Caco-2 (cell line): ENCODE measurements around the gene PLIN5. TPM values are rescaled to one million over a fixed set of nuclear protein-coding genes. Genes with fewer than 3 reads are reported as not detected.

Experiments
- BruUV-seq: library from RNA; stranded (reverse); fragments of 400-500 nt; replicated peaks from 2 replicates; lab custom pipeline; 2021; lab: Mats Ljungman, UMichigan
- CTCF ChIA-PET: fragments of 300-600 bp; sonication (Branson Sonifier 250); formaldehyde crosslinking; loops from one replicate; lab custom pipeline; 2022; ENCODE audit warnings: antibody characterized with exemption; lab: Charles Lee
- POLR2A ChIA-PET: fragments of 300-600 bp; sonication (Branson Sonifier 250); formaldehyde crosslinking; loops from one replicate; lab custom pipeline; 2022; ENCODE audit warnings: antibody characterized with exemption; lab: Charles Lee
- DNase-seq, 2 experiments: peaks; one replicate each; pipeline versions ENCODE4 v3.0.0 to v3.0.0-alpha.2; 2020 to 2022
- H3K27me3 ChIP-seq: replicated peaks from 2 replicates; pipeline ENCODE4 v1.6.0; 2011; ENCODE audit warnings: low read length; ENCODE audit not compliant: control insufficient read depth, insufficient read depth
- H3K36me3 ChIP-seq: 2 replicates; pipeline ENCODE4 v1.5.1; 2011; ENCODE audit warnings: low read length; ENCODE audit not compliant: control insufficient read depth, insufficient read depth
- H3K4me1 ChIP-seq: fragments of 250-450 bp; sonication (Bioruptor Pico); 2 replicates; pipeline ENCODE4 v1.5.1; 2020; ENCODE audit warnings: mild to moderate bottlenecking
- H3K4me3 ChIP-seq: 2 replicates; pipeline ENCODE4 v1.5.1; 2011; ENCODE audit warnings: low read depth, mild to moderate bottlenecking, control low read depth, low read length
- H3K9me3 ChIP-seq: fragments of 250-450 bp; sonication (Bioruptor Pico); 2 replicates; pipeline ENCODE4 v1.5.1; 2020; ENCODE audit warnings: mild to moderate bottlenecking, moderate library complexity
- H3K27ac Mint-ChIP-seq: one replicate; pipeline ENCODE4 v1.8.0; 2022; ENCODE audit warnings: mixed read lengths; ENCODE audit not compliant: unreplicated experiment
- H3K27me3 Mint-ChIP-seq: one replicate; pipeline ENCODE4 v1.8.0; 2022; ENCODE audit warnings: mixed read lengths; ENCODE audit not compliant: insufficient read depth, unreplicated experiment
- H3K36me3 Mint-ChIP-seq: one replicate; pipeline ENCODE4 v1.8.0; 2022; ENCODE audit warnings: mild to moderate bottlenecking, mixed read lengths; ENCODE audit not compliant: insufficient read depth, unreplicated experiment
- H3K4me1 Mint-ChIP-seq: one replicate; pipeline ENCODE4 v1.8.0; 2022; ENCODE audit warnings: low read depth, mixed read lengths; ENCODE audit not compliant: unreplicated experiment
- H3K4me3 Mint-ChIP-seq: one replicate; pipeline ENCODE4 v1.8.0; 2022; ENCODE audit warnings: mild to moderate bottlenecking, moderate library complexity, mixed read lengths; ENCODE audit not compliant: unreplicated experiment
- H3K9me3 Mint-ChIP-seq: one replicate; pipeline ENCODE4 v1.8.0; 2022; ENCODE audit warnings: mixed read lengths; ENCODE audit not compliant: unreplicated experiment
- CTCF ChIP-seq, 2 experiments: fragments of 200-600 bp in 1 of 2; IDR thresholded peaks; 1 replicate in 1 of 2; 2 replicates in 1 of 2; pipeline versions ENCODE4 v1.5.1 to v1.8.0; 2011 to 2022; ENCODE audit warnings: antibody characterized with exemption in 1 of 2, control low read depth in 1 of 2, inconsistent platforms in 1 of 2, low read depth in 1 of 2, low read length in 1 of 2, mild to moderate bottlenecking in 1 of 2, moderate library complexity in 1 of 2; ENCODE audit not compliant: insufficient read depth in 1 of 2, severe bottlenecking in 1 of 2, unreplicated experiment in 1 of 2
- intact Hi-C: fragments of 100-400 bp; cut with micrococcal nuclease; formaldehyde crosslinking; loops from one replicate; pipeline ENCODE4 v1.10.0; 2022; ENCODE audit not compliant: unreplicated experiment
- total RNA-seq: library from RNA; stranded (reverse); gene quantifications from 2 replicates; pipeline ENCODE4 v1.2.3, GENCODE V29; 2022

Gene PLIN5
- total RNA-seq, 1 experiment from 2014 or later = 0.73 TPM

- Histone ChIP-seq H3K4me1 (peaks cover 10% of the 10 kb centered on the region), H3K4me3 (no peak overlapping the region), H3K27me3 (no peaks in the 10 kb centered on the region), H3K9me3 (no peaks in the 10 kb centered on the region), H3K36me3 (no peaks in the 10 kb centered on the region)
- no peaks in the 10 kb centered on the region for H3K9me3 Mint-ChIP-seq
- ChIA-PET POLR2A (no interaction called here), CTCF (no interaction called here)
- intact Hi-C loops = no loop called here
- H3K27me3 Mint-ChIP-seq = no peaks in the 10 kb centered on the region
- H3K27ac Mint-ChIP-seq = no peak overlapping the region
- no peak overlapping the region for H3K4me3 Mint-ChIP-seq
- no peaks in the 10 kb centered on the region for H3K36me3 Mint-ChIP-seq
- TF ChIP-seq CTCF (IDR thresholded peaks at IDR 0.05; ENCODE audit: insufficient read depth in 1 of 2, low read depth in 1 of 2, low read length in 1 of 2, severe bottlenecking in 1 of 2, unreplicated experiment in 1 of 2) = no peak
- no peak for DNase-seq
- no TSS peak for BruUV-seq
- no peaks in the 10 kb centered on the region for H3K4me1 Mint-ChIP-seq
Measured at GRCh38 chr19:4537953-4538600, 3.1 kb upstream of the PLIN5 start.

- Mint-ChIP-seq H3K4me3 (no peak overlapping the region), H3K27me3 (no peaks in the 10 kb centered on the region), H3K27ac (no peak overlapping the region), H3K9me3 (no peaks in the 10 kb centered on the region), H3K4me1 (no peaks in the 10 kb centered on the region), H3K36me3 (no peaks in the 10 kb centered on the region)
- ChIA-PET POLR2A (no interaction called here), CTCF (no interaction called here)
- no peak for TF ChIP-seq CTCF (IDR thresholded peaks at IDR 0.05; ENCODE audit: insufficient read depth in 1 of 2, low read depth in 1 of 2, low read length in 1 of 2, severe bottlenecking in 1 of 2, unreplicated experiment in 1 of 2)
- Histone ChIP-seq H3K9me3 (no peaks in the 10 kb centered on the region), H3K27me3 (no peaks in the 10 kb centered on the region), H3K4me1 (peaks cover 10% of the 10 kb centered on the region), H3K4me3 (no peak overlapping the region), H3K36me3 (no peaks in the 10 kb centered on the region)
- intact Hi-C loops = no loop called here
- no TSS peak for BruUV-seq
- DNase-seq = no peak
Measured at GRCh38 chr19:4536798-4537197, 1.8 kb upstream of the PLIN5 start.

GRCh38 chr19:4533835-4534424, 1.1 kb downstream of the PLIN5 start:
- TF ChIP-seq CTCF (IDR thresholded peaks at IDR 0.05; ENCODE audit: insufficient read depth in 1 of 2, low read depth in 1 of 2, low read length in 1 of 2, severe bottlenecking in 1 of 2, unreplicated experiment in 1 of 2) = no peak
- no peak for DNase-seq
- Histone ChIP-seq H3K9me3 (no peaks in the 10 kb centered on the region), H3K27me3 (no peaks in the 10 kb centered on the region), H3K36me3 (no peaks in the 10 kb centered on the region), H3K4me1 (peaks cover 4% of the 10 kb centered on the region; the same call in 1 of the 2 replicates), H3K4me3 (no peak overlapping the region)
- no peak overlapping the region for H3K27ac Mint-ChIP-seq
- H3K27me3 Mint-ChIP-seq = no peaks in the 10 kb centered on the region
- H3K36me3 Mint-ChIP-seq = no peaks in the 10 kb centered on the region
- H3K9me3 Mint-ChIP-seq = no peaks in the 10 kb centered on the region
- ChIA-PET CTCF (interaction anchor here (1.9 kb wide), 1 partner anchor 62 kb away, joined by 6 read pairs; the partner anchor contains the start of gene HDGFL2), POLR2A (no interaction called here)
- peak overlapping the region; percentile 17 for H3K4me3 Mint-ChIP-seq
- intact Hi-C loops = no loop called here
- no peaks in the 10 kb centered on the region for H3K4me1 Mint-ChIP-seq
- BruUV-seq = no TSS peak
